Activated T-helper 2 cell treated with anti-CD3 and anti-CD28 coated beads, Interferon-gamma antibody, Interleukin-2, Interleukin-4, amounts not matched to agents 10 μg/mL and 5 μg/mL and 100 μg/mL, durations not matched to agents 14 hours and 24 hours and 36 hours (primary cell): ENCODE results near the gene EXOC8. TPM values are rescaled to one million over a fixed set of nuclear protein-coding genes. Genes with fewer than 3 reads are reported as not detected.

Experiments used
- DNase-seq: peaks from one replicate; pipeline ENCODE4 v3.0.0; 2021; ENCODE audit warnings: low spot score
- H3K27ac Mint-ChIP-seq: one replicate; pipeline ENCODE4 v1.8.0; 2021; ENCODE audit warnings: mixed read lengths
- H3K27me3 Mint-ChIP-seq: one replicate; pipeline ENCODE4 v1.8.0; 2021; ENCODE audit warnings: low read depth, mixed read lengths
- H3K36me3 Mint-ChIP-seq: one replicate; pipeline ENCODE4 v1.8.0; 2021; ENCODE audit warnings: low read depth, mixed read lengths
- H3K4me1 Mint-ChIP-seq: one replicate; pipeline ENCODE4 v1.8.0; 2021; ENCODE audit warnings: low read depth, mixed read lengths
- H3K4me3 Mint-ChIP-seq: one replicate; pipeline ENCODE4 v1.8.0; 2021; ENCODE audit warnings: low read depth, mild to moderate bottlenecking, moderate library complexity, mixed read lengths
- H3K9me3 Mint-ChIP-seq: one replicate; pipeline ENCODE4 v1.8.0; 2021; ENCODE audit warnings: mixed read lengths
- intact Hi-C: fragments of 100-400 bp; cut with micrococcal nuclease; formaldehyde crosslinking; loops from one replicate; pipeline ENCODE4 v1.15.1; 2023
- total RNA-seq: library from RNA; stranded (reverse); gene quantifications from 2 replicates; pipeline ENCODE4 v1.2.3, GENCODE V29; 2022

Gene EXOC8
- total RNA-seq, 1 donor from 2014 or later: 12.8 TPM

DNA sequence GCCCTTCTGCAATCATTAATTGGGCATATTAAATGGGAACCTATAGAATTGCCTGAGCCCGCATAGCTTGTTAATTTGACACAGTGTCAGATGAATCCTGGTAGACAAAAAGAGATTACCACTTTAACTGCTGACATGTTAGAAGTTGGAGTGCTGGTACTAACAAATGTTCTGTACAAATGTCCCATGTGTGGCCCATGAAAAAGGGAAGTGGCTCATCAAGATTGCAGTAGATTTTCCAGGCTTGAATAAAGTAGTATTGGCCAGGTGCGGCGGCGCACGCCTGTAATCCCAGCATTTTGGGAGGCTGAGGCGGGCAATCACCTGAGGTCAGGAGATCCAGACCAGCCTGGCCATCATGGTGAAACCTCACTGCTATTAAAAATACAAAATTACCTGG lies 51.0 kb downstream of the EXOC8 start:
- Mint-ChIP-seq H3K9me3 (no peaks in the 10 kb centered on the region), H3K4me1 (no peaks in the 10 kb centered on the region), H3K27me3 (no peaks in the 10 kb centered on the region), H3K36me3 (no peaks in the 10 kb centered on the region), H3K27ac (no peak overlapping the region), H3K4me3 (no peak overlapping the region)
- intact Hi-C loops: no loop called here
- no peak for DNase-seq

DNA sequence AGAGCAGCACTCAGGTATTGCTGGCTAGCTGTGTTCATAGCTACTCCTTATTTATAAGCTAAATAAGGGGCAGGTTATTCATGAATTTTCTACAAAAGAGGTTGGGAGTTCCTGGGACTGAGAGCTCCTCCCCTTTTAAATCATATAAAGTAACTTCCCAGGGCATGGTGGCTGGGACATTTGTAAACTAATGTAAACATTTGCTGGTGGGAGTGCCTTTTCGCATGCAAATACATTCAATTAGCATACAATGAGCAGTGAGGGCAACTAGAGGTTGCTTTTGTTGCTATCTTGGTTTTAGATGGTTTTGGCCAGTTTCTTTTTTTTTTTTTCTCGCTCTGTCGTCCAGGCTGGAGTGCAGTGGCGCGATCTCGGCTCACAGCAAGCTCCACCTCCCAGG lies 53.2 kb downstream of the EXOC8 start:
- DNase-seq: no peak

More for the DNA sequence above, 53.2 kb downstream of the EXOC8 start:
- H3K27ac Mint-ChIP-seq: no peak overlapping the region
- no peaks in the 10 kb centered on the region for H3K9me3 Mint-ChIP-seq
- H3K27me3 Mint-ChIP-seq: no peaks in the 10 kb centered on the region
- no peaks in the 10 kb centered on the region for H3K4me1 Mint-ChIP-seq
- H3K4me3 Mint-ChIP-seq: no peak overlapping the region
- H3K36me3 Mint-ChIP-seq: no peaks in the 10 kb centered on the region
- intact Hi-C loops: no loop called here

Other genes with a start within 250 kb of the EXOC8 start
- gene TRIM67, start 175.8 kb downstream of the EXOC8 start, total RNA-seq: not detected in 2 replicates
- 46.9 and 50.9 TPM in 2 replicates for gene GNPAT, start 96.6 kb downstream of the EXOC8 start, total RNA-seq
- gene SPRTN, start 441 bp upstream of the EXOC8 start, total RNA-seq: 10.7 and 11.9 TPM in 2 replicates
- gene EGLN1, start 84.4 kb upstream of the EXOC8 start, total RNA-seq: 20.2 and 24.4 TPM in 2 replicates
- 43.9 and 44.4 TPM in 2 replicates for gene TSNAX, start 190.8 kb upstream of the EXOC8 start, total RNA-seq